NCI-H2196 (cell line): ENCODE data around the gene RAB31.
"Not testable (repeated sequence)": the region's sequence is repeated elsewhere in the genome, so short reads cannot be mapped to it uniquely, and the experiment has no call there.

ENCODE experiments used
- DNase-seq: peaks from one replicate; lab custom pipeline; 2025; ENCODE audit not compliant: unreplicated experiment; lab: John Stamatoyannopoulos, UW

The RAB31 gene

DNA sequence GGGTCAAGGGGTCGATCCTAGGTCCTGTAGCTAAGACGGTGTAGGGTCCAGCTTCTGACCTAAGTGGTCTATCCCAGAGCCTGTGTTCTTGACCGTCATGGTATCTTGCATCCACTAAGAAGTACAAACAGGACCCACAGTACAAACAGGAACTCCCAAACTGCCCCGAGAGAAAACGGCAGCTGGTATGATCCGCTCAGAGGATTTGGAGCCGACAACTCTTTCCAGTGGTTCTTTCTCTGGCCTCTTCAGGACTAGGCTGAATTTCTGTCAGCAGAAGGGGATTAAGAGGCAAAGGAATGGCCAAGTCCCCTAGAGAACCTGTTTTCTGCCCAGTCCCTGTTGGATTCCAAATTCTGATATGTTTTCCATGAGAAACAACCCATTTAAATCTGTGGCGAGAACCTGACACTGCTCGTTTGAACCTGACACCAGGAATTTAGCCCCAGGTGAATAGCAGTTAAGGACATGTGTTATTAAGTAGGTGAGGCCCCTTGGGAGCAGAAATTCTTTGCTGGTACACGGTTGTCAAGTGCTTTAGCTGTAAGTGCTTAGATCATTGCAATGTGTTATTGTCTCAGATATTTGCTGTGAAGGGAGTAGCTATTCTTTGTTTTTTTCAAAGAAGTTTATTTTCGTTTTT is 127.1 kb downstream of the RAB31 start:
- DNase-seq: no peak

DNA sequence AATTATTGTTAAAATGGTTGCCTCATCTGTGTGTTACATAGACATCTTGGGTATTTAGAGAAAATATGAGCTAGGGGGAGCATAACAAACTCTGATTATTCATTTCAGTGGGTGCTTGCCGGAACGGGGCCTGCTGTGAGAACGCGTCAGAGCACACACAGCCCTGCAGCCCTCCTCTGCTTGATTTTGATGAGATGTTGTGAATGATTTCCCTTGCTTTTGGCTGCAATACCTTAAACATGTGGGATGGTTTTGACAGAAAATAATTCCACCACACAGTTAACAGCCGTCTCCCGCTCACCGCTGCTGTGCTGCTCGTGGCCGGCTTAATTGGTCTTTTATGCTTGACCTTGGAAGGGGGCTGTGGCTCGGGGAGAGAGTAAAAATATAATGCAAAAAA is 127.7 kb downstream of the RAB31 start:
- no peak for DNase-seq

DNA sequence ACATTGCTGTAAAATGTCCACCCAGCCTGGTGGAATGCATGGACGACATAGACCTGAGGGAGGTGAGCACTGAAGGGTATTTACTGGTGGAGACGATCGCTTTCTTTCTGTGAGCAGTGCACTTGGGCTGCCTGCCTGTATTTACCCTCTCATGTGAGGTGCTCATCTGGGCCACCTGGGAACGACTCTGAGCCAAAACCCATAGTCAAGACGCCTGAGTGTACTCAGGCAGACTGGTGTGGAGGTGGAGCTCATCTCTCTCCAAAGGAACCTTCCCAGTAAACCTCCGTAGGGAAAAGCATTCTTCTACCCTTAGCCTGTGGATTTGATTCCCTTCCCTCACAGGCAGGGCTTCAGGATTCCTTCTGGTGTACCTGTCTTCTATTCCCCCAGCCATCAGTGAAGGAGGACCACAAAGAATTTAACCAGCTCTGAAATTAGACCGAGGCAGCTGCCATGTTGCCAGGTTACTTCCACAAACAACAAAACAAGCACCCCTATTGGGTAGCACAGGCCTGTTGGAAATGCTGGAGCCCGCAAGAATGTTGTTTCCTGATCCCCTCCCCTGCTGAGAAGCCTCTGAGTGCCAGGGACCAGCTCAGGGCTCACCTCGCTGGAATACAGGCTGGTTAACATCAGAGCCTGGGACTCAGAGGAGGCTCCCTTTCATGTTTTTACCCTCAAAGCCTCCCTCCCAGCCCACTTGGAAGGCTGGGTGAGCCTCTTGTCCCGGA is 130.2 kb downstream of the RAB31 start:
- DNase-seq: peak; percentile 93

DNA sequence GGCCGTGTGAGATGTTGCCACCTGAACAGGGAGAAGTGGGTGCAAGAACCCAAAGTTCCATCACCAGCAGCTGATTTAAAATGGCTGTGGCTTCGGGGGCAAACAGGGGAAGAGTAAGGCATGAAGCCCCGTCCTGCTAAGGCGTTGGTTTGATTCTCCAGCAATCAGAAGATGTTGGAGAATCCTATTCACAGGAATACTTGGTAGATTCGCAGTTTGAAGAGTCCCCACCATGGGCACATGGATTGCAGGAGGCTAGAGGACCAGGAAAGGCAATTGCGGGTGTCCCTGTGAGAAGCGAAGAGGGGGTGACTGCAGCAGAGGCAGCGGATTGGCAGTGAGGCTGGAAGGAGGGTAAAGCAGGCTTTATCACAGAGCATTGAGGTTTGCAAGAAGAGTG is 131.1 kb downstream of the RAB31 start:
- DNase-seq: no peak

DNA sequence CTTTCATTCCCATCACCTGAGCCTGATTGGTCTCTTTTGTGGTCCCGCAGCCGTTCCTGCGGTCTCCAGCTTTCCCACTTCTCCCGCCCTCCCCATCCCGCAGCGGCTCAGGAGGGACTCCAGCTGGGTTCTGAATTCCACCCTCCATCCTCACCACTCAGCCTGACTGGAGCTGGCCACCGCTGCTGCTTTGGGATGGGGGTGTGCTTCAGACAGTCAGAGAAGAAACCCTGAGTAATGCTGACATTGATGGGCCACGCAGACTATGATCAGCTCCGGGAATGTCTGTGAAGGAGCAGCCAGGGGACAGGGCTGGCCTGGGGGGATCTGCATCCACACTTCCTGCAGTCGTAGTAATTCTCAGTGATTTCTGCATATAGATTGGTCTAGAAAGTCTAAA is 131.8 kb downstream of the RAB31 start:
- no peak for DNase-seq

DNA sequence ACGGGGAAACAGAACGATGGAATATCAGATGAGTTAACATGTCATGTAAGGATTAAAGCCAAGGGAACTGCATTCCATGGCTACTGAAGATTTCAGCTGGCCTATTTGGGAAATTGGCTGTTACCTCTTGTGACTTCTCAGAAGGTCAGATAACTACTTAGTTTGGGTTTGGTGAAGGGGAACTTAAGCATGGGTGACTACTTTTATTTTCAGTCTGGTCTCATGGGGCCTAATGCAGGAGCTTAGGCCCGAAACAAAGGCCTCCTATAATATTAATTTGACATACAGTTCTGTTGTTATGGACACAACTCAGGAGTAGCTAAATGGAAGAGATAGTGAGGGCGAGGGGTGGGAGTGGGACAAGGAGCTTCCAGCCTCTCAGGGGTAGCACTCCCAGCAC is 133.7 kb downstream of the RAB31 start:
- DNase-seq: no peak

DNA sequence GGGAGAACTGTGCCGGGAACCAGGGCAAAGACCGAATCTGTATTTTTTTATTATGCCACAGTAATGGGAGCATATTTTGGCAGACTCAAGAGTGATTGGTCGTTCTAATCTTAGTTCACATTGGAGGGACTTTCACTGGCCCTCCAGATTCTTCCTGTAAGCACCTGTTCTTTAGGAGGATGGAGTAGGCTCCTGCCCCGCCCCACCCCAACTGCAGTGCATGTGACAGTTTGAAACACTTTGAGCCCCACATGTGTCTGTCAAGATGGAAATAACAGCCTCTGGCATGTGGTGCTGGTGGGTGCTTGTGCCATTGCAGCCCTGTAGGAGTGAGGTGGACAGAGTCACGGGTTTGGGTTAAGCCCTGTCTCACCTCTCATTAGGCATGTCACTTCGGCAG is 134.3 kb downstream of the RAB31 start:
- DNase-seq: no peak

DNA sequence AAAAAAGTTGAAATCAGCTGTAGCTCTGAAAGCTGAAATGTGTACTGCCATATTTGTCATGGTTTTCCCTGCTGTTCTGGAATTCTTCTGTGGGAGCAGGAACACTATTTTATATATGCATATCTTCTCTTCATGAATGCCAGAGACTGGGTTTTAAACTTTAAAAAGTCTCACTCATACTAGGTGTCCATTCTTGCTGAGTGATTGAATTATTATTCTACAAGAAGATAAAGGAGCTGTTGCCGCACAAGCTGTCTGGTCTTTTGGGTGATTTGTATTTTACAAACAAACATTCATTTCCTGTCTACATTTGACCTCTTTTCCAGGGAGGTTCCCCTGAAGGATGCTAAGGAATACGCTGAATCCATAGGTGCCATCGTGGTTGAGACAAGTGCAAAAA is 137.2 kb downstream of the RAB31 start:
- DNase-seq: no peak

DNA sequence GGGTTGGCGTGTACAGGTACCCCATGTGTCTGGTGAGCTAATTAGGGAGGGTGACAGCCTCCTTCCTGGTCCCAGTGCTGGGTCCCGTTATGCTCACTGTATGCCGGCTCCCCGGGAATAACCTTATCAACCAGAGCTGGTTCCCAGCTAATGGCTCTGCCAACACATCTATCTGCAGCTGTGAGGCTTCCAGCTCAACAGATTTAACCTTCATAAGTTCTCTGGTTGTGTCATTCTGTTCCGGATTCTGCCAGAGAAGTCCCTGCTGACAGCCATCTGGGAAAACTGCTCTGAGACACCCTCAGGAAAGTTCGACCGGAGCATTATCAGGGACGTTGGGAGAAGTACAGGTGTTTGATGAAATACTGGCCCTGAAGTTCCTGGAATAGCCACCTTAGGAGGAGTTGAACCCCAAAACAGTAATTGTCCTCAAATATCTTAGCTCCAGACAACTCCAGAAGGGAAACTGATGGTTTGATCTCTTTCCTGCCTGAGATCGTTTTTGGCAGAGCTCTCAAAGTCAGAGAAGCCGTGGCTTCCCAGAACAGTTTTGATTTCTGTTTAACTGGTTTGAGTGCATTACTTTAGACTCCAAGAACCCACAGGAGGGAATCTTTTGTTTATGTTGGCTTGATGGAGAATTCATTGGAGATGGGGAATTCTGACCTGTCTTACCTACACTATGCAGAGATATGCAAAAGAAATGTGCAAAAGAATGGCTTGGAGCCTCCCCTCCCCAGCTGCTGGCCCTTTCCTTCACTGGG is 138.2 kb downstream of the RAB31 start:
- no peak for DNase-seq

DNA sequence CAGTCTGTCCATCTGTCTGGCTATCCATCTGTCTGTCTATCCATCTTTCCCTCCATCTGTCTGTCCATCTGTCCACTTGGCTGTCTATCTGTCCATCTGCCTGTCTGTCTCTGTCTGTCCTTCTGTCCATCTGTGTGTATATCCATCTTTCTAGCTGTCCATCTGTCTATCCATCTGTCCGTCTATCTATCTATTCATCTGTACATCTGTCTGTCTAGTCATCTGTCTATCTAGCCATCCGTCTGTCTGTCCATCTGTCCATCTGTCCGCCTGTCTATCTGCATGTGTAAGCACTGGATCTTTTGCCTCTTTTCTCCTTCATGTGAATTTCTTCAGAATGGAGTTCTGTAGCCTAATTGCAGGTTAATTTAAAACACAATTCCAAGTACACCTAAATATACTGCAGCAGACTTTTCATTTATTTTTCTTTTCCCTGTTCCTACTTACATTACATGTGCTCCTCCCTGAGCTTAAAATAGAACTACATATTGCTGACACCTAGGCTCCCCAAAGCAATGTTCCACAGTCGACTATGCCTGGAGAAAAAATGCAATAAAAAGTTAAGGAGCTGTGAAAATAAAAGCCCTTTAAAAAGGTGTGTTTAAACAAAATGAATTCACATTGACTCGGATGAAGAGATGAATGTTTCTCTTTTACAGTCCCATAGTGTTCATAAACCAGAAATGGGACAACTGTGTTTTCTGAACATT is 140.2 kb downstream of the RAB31 start:
- DNase-seq: no peak

DNA sequence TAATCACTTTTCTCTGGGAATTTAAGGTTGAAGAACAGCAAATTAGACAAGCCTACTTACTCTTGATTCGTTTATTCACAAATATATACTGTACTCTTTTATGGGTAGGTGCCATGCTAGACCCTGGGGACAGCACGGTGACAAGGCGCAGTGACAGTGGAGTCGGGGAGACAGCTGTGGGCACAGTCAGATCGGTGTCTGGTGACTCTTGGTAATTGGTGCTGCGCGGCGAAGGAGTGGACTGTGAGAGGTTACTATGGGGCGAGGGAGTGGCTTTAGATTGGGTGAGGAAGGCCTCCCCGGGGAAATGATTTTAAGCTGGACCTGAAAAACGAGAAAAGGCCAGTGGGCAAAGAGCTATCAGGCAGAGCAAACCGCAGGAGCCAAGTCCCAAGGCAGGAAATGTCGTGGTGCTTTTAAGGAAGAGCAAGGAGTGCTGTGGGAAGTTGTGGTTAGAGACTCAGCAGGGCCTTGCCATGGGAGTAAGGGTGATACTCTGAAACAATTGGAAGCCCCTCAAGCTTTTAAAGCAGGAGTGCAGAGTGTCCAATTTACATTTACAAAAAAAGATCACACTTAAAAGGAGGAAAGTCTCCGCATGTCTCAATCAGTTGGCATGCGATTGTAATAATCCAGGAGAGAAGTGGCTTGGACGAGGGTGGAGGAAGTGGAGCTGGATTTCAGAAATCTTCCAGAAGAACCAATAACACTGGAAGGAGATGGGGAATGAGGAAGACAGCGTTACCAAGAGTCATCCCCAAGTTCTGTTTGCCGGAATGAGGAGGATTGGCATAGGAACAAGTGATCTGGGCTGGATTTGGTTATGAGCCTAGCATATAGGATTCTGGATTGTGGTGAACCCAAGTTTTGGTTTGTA is 141.5 kb downstream of the RAB31 start:
- DNase-seq: no peak

DNA sequence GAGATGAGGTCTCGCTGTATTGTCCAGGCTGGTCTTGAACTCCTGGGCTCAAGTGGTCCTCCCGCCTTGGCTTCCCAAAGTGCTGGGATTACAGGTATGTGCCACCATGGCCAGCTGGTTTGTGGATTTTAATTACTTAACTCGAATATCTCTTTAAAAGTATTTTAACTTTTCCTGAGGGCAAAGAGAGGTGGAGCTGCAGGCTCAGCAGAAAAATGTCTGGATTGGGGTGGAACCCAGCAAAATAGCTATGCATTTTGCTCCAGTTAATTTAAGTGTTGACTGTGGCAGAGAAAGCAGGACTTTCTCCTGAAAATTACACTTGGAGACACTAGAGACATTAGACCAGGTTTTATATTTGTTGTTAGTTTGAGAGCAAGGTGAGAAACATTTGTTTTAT is 142.2 kb downstream of the RAB31 start:
- DNase-seq: no peak

DNA sequence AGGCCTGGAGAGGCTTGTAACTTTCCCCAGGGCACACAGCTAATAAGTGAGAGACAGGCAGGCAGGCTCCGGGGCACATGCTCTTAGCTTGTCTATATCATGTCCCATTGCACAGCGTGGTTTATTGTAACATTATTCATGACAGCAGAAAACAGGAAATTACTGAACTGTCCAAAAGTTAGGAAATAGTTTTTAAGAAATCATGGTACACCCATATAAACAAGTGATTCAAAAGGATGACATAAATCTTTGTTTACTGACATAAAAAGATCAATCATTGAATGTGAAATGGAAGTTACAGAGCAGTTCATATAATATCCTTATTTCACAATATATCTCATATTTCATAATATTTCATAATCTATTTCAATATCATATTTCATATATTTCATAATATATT is 143.4 kb downstream of the RAB31 start:
- no peak for DNase-seq

DNA sequence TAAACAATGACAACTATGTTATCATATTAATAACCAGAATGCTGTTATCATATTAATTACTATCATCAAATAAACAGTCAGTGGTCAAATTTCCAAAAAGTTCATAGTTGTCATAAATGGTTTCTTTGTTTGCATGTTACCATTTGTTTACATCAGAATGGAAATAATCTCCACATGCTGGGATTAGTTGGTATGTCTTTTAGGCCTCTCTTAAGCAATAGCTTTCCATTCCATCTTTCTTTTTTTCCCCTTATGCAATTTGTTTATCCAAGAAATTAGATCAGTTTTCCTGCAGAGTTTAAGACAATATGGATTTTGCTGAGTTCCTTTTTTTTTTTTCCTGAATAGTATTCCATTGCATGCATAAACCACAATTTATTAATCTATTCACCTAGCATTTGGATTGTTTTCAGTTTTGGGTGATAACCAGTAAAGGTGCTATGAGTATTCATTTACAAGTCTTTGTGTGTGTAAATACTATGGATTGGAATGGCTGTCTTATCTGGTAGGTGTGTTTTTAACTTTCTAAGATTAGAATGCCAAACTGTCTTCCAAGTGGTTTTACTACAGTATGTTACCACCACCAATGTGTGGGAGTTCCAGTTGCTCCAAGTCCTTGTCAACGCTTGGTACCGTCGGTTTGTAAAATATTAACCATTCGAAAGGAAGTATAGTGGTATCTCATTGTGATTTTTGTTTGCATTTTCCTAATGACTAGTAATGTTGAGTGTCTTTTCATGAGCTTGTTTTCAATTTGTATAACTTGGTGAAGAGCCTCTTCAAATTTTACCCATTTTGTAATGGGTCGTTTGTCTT is 144.4 kb downstream of the RAB31 start:
- no peak for DNase-seq

DNA sequence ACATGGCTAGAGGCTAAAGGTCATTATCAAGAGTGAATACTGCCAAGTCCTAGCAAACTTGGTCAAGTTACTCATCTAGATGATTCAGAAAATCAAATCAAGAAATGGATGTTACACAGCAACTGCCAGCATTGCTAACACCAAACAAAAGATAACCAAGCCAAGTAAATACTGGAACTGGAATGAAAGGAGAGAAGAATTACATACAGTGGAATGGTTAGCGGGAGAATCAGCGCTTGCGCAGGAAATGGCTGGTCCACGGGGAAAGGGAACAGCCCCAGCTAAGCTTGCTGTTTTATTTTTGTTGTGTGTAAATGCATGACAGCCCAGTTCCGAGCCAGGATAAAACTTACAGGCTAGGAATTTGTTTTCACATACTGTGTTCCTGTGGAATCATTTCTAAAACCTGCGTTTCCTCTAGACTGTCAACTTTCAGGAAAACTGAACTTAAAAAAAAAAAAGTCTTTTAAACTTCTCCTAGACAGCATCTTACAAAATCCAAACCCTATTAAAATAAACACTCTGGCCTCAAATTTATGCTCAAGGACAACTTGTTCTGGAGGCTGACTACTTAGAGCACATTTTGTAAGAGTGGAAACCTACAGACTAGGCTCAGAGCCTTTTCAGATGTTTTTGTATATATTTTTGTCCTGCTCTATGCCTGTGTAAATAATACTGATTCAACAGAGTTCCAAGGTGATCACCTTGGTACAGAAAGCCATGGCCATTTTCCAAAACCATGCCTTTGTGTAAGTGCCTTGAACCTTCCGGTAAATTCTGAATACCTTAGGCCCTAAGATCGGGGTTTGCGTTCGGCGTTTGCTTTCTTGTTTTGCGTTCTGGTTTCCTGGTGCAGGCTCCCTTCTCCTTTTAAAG is 146.9 kb downstream of the RAB31 start:
- no peak for DNase-seq

DNA sequence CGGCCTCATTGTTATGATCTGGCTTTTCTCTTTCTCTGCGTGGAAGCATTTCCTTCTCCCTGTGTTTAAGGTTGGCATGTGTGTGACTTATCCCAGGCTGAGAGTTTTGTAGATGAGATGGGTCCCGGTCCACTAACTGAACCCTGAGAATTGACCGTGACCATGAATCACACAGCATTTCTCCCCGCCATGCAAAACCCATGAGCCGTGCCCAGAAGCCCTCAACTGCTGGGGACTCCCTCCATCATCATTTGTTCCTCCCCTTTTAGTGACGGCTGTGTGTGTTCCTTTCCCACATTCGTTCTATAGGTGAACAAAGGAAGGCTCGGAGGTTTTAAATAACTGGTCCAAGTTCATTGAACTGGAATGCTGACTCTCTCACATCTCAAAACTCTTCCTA is 147.6 kb downstream of the RAB31 start:
- DNase-seq: no peak

DNA sequence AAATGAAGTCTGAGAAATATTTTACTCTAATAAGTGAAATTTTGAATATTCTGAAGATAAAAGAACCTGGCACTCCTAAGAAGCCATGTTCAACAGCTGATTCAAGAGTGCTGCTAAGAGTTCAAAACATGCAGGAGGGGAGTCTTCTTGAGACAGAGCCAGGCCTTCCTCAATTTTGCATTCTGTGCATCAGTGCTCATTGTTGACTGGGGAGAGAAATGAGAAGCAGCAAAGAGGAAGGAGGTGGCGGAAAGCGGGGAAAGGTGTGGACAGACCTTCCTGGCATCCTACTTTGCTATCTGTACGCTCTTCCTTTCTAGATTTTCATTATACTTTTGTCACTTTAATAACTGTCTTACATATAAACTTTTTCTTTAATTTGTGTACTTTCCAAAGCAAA is 148.0 kb downstream of the RAB31 start:
- DNase-seq: no peak

DNA sequence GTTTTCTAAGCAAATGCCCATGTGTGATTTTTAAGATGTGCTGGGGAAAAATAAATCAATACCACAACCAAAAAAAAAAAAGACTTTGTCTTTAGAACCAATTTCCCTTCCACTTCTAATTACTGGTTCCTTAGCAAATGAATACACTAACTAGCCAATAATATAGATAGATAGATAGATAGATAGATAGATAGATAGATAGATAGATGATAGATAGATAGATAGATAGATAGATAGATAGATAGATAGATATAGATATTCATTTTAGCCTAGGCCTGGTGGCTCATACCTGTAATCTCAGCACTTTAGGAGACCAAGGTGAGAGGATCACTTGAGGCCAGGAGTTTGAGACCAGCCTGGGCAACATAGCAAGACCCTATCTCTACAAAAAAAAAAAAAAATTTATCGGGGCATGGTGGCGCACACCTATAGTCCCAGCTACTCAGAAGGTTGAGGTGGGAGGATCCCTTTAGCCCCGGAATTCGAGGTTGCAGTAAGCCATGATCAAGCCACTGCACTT is 149.4 kb downstream of the RAB31 start:
- DNase-seq: not testable (repeated sequence)

DNA sequence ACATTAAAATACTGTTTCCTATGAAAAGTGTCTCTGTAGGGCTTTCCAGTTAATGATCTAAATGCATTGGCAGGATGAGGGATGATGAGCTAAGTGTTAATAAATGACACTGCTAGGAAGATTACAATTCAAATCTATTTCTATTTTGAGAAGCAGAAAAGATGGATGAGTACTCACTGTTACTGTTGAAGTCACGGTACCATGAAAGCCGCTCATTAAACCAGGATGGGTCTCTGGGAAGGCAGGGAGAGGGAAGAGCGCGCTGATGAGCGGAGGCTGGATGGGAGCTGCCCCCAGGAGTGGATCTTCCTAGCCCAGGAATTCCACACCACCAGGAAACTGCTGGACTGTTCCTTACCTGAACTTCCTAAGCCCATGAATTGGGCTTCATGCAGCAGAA is 150.5 kb downstream of the RAB31 start:
- no peak for DNase-seq
